ENCODE data around the gene GRIN1.

GRIN1 gene

GRCh38 chr9:137111788-137112563 lies 27.0 kb upstream of the GRIN1 start:
- Histone ChIP-seq H2AFZ (ENCODE audit: low read depth) (no peak overlapping the region), H3K36me3 (ENCODE audit: insufficient read depth) (no peaks in the 10 kb centered on the region), H3K4me2 (no peak overlapping the region), H3K4me3 (IDR thresholded peaks at IDR 0.05; ENCODE audit: insufficient read depth, low read depth, low read length) (no peak overlapping the region), H3K4me1 (ENCODE audit: low read depth, poor library complexity, severe bottlenecking) (no peaks in the 10 kb centered on the region), H3K9ac (no peak overlapping the region), H3K27ac (no peak overlapping the region), H3K79me2 (ENCODE audit: insufficient read depth, low read depth) (no peaks in the 10 kb centered on the region), H4K20me1 (ENCODE audit: insufficient read depth) (no peaks in the 10 kb centered on the region), H3K27me3 (ENCODE audit: insufficient read depth, low read depth) (peaks cover 19% of the 10 kb centered on the region; the same call in 1 of the 2 replicates)
- TF ChIP-seq, protein P1, sequence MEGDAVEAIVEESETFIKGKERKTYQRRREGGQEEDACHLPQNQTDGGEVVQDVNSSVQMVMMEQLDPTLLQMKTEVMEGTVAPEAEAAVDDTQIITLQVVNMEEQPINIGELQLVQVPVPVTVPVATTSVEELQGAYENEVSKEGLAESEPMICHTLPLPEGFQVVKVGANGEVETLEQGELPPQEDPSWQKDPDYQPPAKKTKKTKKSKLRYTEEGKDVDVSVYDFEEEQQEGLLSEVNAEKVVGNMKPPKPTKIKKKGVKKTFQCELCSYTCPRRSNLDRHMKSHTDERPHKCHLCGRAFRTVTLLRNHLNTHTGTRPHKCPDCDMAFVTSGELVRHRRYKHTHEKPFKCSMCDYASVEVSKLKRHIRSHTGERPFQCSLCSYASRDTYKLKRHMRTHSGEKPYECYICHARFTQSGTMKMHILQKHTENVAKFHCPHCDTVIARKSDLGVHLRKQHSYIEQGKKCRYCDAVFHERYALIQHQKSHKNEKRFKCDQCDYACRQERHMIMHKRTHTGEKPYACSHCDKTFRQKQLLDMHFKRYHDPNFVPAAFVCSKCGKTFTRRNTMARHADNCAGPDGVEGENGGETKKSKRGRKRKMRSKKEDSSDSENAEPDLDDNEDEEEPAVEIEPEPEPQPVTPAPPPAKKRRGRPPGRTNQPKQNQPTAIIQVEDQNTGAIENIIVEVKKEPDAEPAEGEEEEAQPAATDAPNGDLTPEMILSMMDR (conservative IDR thresholded peaks at IDR 0.05; ENCODE audit: low read depth, low read length): no peak

DNA sequence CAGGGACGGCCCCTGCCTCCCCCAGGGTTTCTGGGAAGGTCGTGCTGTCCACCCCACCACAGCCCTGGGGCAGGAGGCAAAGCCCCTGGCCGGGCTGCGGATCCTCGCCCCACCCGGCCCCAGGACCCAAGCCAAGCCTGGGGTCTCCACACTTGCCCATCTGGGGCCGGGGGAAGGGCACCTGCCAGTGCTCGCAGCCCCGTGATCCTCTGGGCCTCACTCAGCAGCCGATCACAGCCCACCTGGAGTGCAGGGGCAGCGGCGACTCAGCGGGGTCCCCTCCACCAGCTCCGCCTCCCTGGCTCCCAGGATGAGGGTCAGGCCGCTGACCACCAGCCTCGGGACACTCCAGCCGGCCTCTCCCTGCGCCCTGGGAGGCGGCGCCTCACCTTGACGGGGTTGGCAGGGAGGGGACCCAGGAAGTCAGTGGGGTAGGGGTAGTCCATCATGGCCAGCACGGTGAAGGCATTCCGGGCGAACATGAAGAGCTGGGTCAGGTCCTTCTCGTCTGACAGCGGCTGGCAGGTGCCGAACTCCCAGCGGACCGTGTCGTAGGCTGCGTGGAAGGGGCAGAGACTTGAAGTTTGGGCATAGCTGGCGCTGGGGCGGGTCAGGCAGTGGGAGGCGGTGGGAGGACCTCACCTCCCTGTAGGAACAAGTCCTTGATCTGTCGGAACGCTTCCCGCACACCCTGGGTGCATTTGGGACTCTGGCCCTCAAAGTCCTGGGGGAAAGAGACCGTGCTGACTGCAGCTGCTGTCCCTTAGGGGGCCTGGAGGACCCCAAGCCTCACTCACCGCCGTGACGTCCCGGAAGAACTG lies 26.2 kb upstream of the GRIN1 start:
- Histone ChIP-seq H3K9ac (no peak overlapping the region), H3K4me2 (no peak overlapping the region), H4K20me1 (ENCODE audit: insufficient read depth) (no peaks in the 10 kb centered on the region), H3K36me3 (ENCODE audit: insufficient read depth) (no peaks in the 10 kb centered on the region), H2AFZ (ENCODE audit: low read depth) (no peak overlapping the region), H3K4me1 (ENCODE audit: low read depth, poor library complexity, severe bottlenecking) (no peaks in the 10 kb centered on the region), H3K4me3 (IDR thresholded peaks at IDR 0.05; ENCODE audit: insufficient read depth, low read depth, low read length) (no peak overlapping the region), H3K27me3 (ENCODE audit: insufficient read depth, low read depth) (peaks cover 27% of the 10 kb centered on the region; the same call in 1 of the 2 replicates), H3K27ac (no peak overlapping the region), H3K79me2 (ENCODE audit: insufficient read depth, low read depth) (no peaks in the 10 kb centered on the region)
- TF ChIP-seq, protein P1 (conservative IDR thresholded peaks at IDR 0.05; ENCODE audit: low read depth, low read length): no peak

DNA sequence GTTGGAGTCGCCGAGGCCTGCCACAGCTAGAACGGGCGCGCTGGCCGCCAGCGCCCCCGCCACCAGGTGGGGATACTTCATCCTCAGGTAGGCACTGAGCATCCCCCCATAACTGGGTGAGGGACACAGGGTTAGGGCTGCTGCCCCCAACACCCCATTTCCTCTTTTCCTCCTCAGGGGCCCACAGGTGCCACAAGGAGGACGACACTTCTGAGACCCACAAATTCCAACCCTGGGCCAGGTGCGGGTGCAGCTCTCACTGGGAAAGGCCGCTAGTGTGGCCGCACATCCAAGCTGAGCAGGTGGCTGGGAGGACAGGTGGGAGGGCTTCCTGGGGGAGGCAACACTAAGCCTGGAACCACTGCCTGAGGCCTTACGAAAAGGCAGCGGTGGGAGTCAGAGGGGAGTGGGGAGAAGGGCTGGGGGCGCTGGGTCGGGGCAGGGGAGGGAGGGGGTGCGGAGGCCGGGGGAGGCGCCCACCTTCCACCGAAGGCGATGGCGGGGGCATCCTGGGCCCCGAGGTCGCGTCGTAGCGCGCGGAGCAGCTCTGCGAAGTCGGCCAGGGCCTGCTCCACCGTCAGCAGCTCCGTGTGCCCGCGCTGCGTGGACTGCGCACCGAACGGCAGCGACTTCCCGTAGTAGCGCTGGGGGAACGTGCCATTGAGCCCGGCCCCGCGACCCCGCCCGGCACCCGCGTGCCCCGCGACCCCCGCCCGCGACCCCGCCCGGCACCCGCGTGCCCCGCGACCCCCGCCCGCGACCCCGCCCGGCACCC lies 25.4 kb upstream of the GRIN1 start:
- H3K27ac ChIP-seq: no peak overlapping the region
- no peak overlapping the region for H3K9ac ChIP-seq
- no peaks in the 10 kb centered on the region for H3K79me2 ChIP-seq (ENCODE audit: insufficient read depth, low read depth)
- no peak overlapping the region for H3K4me3 ChIP-seq (IDR thresholded peaks at IDR 0.05; ENCODE audit: insufficient read depth, low read depth, low read length)
- H4K20me1 ChIP-seq (ENCODE audit: insufficient read depth): no peaks in the 10 kb centered on the region
- peaks cover 33% of the 10 kb centered on the region; the same call in 1 of the 2 replicates for H3K27me3 ChIP-seq (ENCODE audit: insufficient read depth, low read depth)
- TF ChIP-seq, protein P1 (conservative IDR thresholded peaks at IDR 0.05; ENCODE audit: low read depth, low read length): no peak
- no peak overlapping the region for H3K4me2 ChIP-seq
- H3K36me3 ChIP-seq (ENCODE audit: insufficient read depth): no peaks in the 10 kb centered on the region
- no peaks in the 10 kb centered on the region for H3K4me1 ChIP-seq (ENCODE audit: low read depth, poor library complexity, severe bottlenecking)
- no peak overlapping the region for H2AFZ ChIP-seq (ENCODE audit: low read depth)

GRCh38 chr9:137114220-137114612 lies 24.7 kb upstream of the GRIN1 start:
- no peaks in the 10 kb centered on the region for H3K79me2 ChIP-seq (ENCODE audit: insufficient read depth, low read depth)
- H3K36me3 ChIP-seq (ENCODE audit: insufficient read depth): no peaks in the 10 kb centered on the region
- peak overlapping the region; percentile 47 for H2AFZ ChIP-seq (ENCODE audit: low read depth)
- no peak overlapping the region for H3K27ac ChIP-seq
- H4K20me1 ChIP-seq (ENCODE audit: insufficient read depth): no peaks in the 10 kb centered on the region
- H3K4me1 ChIP-seq (ENCODE audit: low read depth, poor library complexity, severe bottlenecking): peaks cover 4% of the 10 kb centered on the region
- H3K9ac ChIP-seq: no peak overlapping the region
- TF ChIP-seq, protein P1 (conservative IDR thresholded peaks at IDR 0.05; ENCODE audit: low read depth, low read length): no peak
- H3K4me2 ChIP-seq: no peak overlapping the region; the same call in 1 of the 2 replicates
- H3K4me3 ChIP-seq (IDR thresholded peaks at IDR 0.05; ENCODE audit: insufficient read depth, low read depth, low read length): no peak overlapping the region
- H3K27me3 ChIP-seq (ENCODE audit: insufficient read depth, low read depth): peaks cover 36% of the 10 kb centered on the region; the same call in 1 of the 2 replicates
